CD14-positive monocyte (primary cell): ENCODE measurements around the gene PPP1R9B. TPM values are rescaled to one million over a fixed set of nuclear protein-coding genes. Genes with fewer than 3 reads are reported as not detected.

Experiments used
- DNase-seq, 3 donors: peaks; one replicate each; pipeline ENCODE4 v3.0.0-alpha.2; 2011 to 2022
- H2AFZ ChIP-seq: 2 replicates; pipeline ENCODE4 v1.6.0; 2012; ENCODE audit warnings: mild to moderate bottlenecking, low read depth, low read length, inconsistent platforms; ENCODE audit not compliant: insufficient read depth, poor library complexity, severe bottlenecking
- H3K27ac ChIP-seq, 2 donors: 1 replicate in 1 of 2; 2 replicates in 1 of 2; pipeline ENCODE4 v1.5.1; 2012 to 2013; ENCODE audit warnings: low read length in 2 of 2, control low read depth in 1 of 2, inconsistent platforms in 1 of 2, low read depth in 1 of 2, mild to moderate bottlenecking in 1 of 2
- H3K27me3 ChIP-seq, 2 donors: one replicate each; pipeline versions ENCODE4 v1.6.0 to v1.6.1; 2011 to 2013; ENCODE audit warnings: low read length in 2 of 2; ENCODE audit not compliant: control insufficient read depth in 2 of 2, insufficient read depth in 2 of 2
- H3K36me3 ChIP-seq, 2 donors: replicated peaks in 1 of 2; 1 replicate in 1 of 2; 2 replicates in 1 of 2; pipeline versions ENCODE4 v1.5.1 to v1.6.1; 2012 to 2013; ENCODE audit warnings: low read length in 2 of 2, control low read depth in 1 of 2, inconsistent platforms in 1 of 2, mild to moderate bottlenecking in 1 of 2; ENCODE audit not compliant: insufficient read depth in 2 of 2, control insufficient read depth in 1 of 2
- H3K4me1 ChIP-seq, 2 donors: 1 replicate in 1 of 2; 2 replicates in 1 of 2; pipeline versions ENCODE4 v1.5.1 to v1.6.1; 2012 to 2013; ENCODE audit warnings: low read length in 2 of 2, control low read depth in 1 of 2, inconsistent platforms in 1 of 2, mild to moderate bottlenecking in 1 of 2, moderate library complexity in 1 of 2; ENCODE audit not compliant: insufficient read depth in 2 of 2, control insufficient read depth in 1 of 2
- H3K4me2 ChIP-seq: replicated peaks from 2 replicates; pipeline ENCODE3; 2012; ENCODE audit warnings: low read length, moderate library complexity, mild to moderate bottlenecking; ENCODE audit not compliant: poor library complexity, severe bottlenecking; ENCODE audit errors: extremely low read depth
- H3K4me3 ChIP-seq, 3 experiments: fragments of 200-600 bp in 1 of 3; sonication (generic) in 1 of 3; replicated peaks in 1 of 3; 1 replicate in 2 of 3; 2 replicates in 1 of 3; pipeline ENCODE4 v1.5.1; 2011 to 2013; ENCODE audit warnings: low read length in 3 of 3, mild to moderate bottlenecking in 3 of 3, control low read depth in 2 of 3, low read depth in 2 of 3, inconsistent platforms in 1 of 3, moderate library complexity in 1 of 3
- H3K79me2 ChIP-seq: 2 replicates; pipeline ENCODE4 v1.6.0; 2012; ENCODE audit warnings: mild to moderate bottlenecking, control low read depth, inconsistent platforms, low read length, moderate library complexity; ENCODE audit not compliant: insufficient read depth
- H3K9ac ChIP-seq: 2 replicates; pipeline ENCODE4 v1.6.0; 2017; ENCODE audit warnings: low read length, mild to moderate bottlenecking; ENCODE audit not compliant: insufficient read depth, poor library complexity, severe bottlenecking
- H3K9me3 ChIP-seq, 2 donors: replicated peaks in 1 of 2; 1 replicate in 1 of 2; 2 replicates in 1 of 2; pipeline versions ENCODE4 v1.5.1 to v1.6.1; 2012 to 2013; ENCODE audit warnings: low read length in 2 of 2, control low read depth in 1 of 2; ENCODE audit not compliant: control insufficient read depth in 1 of 2, insufficient read depth in 1 of 2
- H4K20me1 ChIP-seq: 2 replicates; pipeline ENCODE4 v1.6.0; 2012; ENCODE audit warnings: mild to moderate bottlenecking, low read length, control low read depth, moderate library complexity; ENCODE audit not compliant: insufficient read depth
- H3K27ac Mint-ChIP-seq, 7 donors: one replicate each; pipeline ENCODE4 v1.8.0; 2020; ENCODE audit warnings: mild to moderate bottlenecking in 7 of 7, mixed read lengths in 7 of 7, moderate library complexity in 6 of 7, inconsistent platforms in 2 of 7
- H3K27me3 Mint-ChIP-seq, 3 donors: one replicate each; pipeline ENCODE4 v1.8.0; 2021 to 2022; ENCODE audit warnings: low read depth in 3 of 3, mild to moderate bottlenecking in 3 of 3, mixed read lengths in 3 of 3, moderate library complexity in 3 of 3, inconsistent platforms in 1 of 3
- H3K36me3 Mint-ChIP-seq, 2 donors: one replicate each; pipeline ENCODE4 v1.8.0; 2020; ENCODE audit warnings: mixed read lengths in 2 of 2, inconsistent platforms in 1 of 2, mild to moderate bottlenecking in 1 of 2
- H3K4me1 Mint-ChIP-seq: one replicate; pipeline ENCODE4 v1.8.0; 2020; ENCODE audit warnings: mild to moderate bottlenecking, mixed read lengths
- H3K4me3 Mint-ChIP-seq, 2 donors: one replicate each; pipeline ENCODE4 v1.8.0; 2020; ENCODE audit warnings: mild to moderate bottlenecking in 2 of 2, mixed read lengths in 2 of 2, moderate library complexity in 1 of 2
- H3K9me3 Mint-ChIP-seq, 7 donors: one replicate each; pipeline ENCODE4 v1.8.0; 2020 to 2022; ENCODE audit warnings: mixed read lengths in 7 of 7, mild to moderate bottlenecking in 6 of 7, moderate library complexity in 6 of 7, inconsistent platforms in 2 of 7
- WGBS: methylation state at CpG from one replicate; pipeline ENCODE4 v1.1.5; 2013; ENCODE audit warnings: missing lambda C conversion rate; ENCODE audit not compliant: insufficient coverage; 5-methylcytosine and 5-hydroxymethylcytosine counted together
- intact Hi-C, 2 donors: fragments of 100-400 bp; cut with micrococcal nuclease; formaldehyde crosslinking; loops; one replicate each; pipeline versions ENCODE4 v1.15.0 to v1.15.1; 2023
- polyA plus RNA-seq, 3 donors: library from polyadenylated mRNA; depleted of rRNA in 1 of 3; unstranded in 2 of 3; stranded (reverse) in 1 of 3; fragments of 300-500 nt in 2 of 3; fragments of >200 nt in 1 of 3; fragmentation: Illumina TruSeq in 2 of 3; gene quantifications; 1 replicate in 2 of 3; 2 replicates in 1 of 3; pipeline ENCODE4 v1.2.3, GENCODE V29; 2012 to 2021
- TF ChIP-seq, protein P1 (sequence below): fragments of 200-600 bp; IDR thresholded peaks from one replicate; pipeline ENCODE4 v1.8.0; 2022; ENCODE audit warnings: antibody characterized with exemption, mild to moderate bottlenecking

The PPP1R9B gene
- polyA plus RNA-seq, 3 donors, result 0.61 to 86.9 (median 1.3) TPM

DNA sequence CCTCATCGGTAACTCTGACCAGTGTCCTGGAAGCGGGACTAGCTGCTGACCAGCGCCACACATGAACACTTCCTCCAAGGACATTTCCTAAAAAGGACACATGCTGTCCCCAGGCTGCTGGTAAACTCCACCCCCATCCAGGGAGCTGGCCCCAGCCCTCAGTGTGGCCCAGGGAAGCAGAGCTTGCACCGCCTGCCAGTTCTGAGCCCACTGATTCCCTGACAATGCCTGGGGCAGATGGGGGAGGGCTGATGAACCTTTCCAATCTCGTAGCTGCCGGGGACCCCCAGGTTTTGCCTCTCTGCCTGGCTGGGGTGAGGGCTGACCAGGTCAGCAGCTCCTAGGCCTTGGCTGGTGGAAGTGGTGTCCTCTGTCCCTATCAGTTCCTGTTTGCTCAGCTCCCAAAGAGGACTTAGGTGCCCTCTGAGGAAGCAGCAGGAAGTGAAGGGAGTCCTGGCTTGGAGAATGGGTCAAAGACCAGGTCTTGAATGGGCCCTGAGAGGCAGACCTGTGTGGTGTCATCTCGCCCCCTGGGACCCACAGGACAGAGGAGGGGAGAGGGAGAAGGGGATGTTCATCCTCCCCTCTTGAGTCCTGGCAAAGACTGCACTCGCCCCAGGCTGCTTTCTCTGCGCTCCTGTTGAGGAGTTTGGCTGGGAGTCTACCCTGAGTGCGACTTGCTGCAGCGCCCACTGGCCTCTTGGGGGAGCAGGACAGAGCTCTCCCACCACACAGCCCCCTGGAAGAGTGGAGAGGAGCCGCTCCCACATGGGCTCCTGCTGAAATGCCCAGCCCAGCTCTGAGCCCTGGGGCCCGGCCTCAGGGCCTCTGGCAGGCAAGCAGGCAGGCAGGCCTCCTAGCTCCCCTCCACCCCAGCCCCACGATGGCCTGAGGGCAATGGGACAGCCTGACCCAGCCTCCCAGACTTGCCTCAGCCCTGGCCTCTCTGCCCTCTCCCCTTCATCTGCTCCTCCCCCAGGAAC is 38.5 kb downstream of the PPP1R9B start:
- no peaks in the 10 kb centered on the region for H4K20me1 ChIP-seq
- TF ChIP-seq, protein P1, sequence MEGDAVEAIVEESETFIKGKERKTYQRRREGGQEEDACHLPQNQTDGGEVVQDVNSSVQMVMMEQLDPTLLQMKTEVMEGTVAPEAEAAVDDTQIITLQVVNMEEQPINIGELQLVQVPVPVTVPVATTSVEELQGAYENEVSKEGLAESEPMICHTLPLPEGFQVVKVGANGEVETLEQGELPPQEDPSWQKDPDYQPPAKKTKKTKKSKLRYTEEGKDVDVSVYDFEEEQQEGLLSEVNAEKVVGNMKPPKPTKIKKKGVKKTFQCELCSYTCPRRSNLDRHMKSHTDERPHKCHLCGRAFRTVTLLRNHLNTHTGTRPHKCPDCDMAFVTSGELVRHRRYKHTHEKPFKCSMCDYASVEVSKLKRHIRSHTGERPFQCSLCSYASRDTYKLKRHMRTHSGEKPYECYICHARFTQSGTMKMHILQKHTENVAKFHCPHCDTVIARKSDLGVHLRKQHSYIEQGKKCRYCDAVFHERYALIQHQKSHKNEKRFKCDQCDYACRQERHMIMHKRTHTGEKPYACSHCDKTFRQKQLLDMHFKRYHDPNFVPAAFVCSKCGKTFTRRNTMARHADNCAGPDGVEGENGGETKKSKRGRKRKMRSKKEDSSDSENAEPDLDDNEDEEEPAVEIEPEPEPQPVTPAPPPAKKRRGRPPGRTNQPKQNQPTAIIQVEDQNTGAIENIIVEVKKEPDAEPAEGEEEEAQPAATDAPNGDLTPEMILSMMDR, result no peak
- H3K9me3 ChIP-seq, result no peaks in the 10 kb centered on the region
- H3K36me3 ChIP-seq, result peaks cover 15 to 26% of the 10 kb centered on the region in 2 donors
- Mint-ChIP-seq H3K36me3 (peaks cover 19 to 39% of the 10 kb centered on the region in 2 donors), H3K4me1 (peaks cover 5% of the 10 kb centered on the region), H3K27ac (peak overlapping the region in 2 of 7 donors; percentile 42 to 77), H3K9me3 (peaks cover 0 to 9% (median 3%) of the 10 kb centered on the region in 7 donors), H3K4me3 (no peak overlapping the region), H3K27me3 (peaks cover 21 to 33% (median 31%) of the 10 kb centered on the region in 3 donors)
- H3K4me2 ChIP-seq, result no peak overlapping the region
- no peak overlapping the region for H3K27ac ChIP-seq
- no peak overlapping the region for H2AFZ ChIP-seq
- peaks cover 0 to 1% of the 10 kb centered on the region in 2 donors for H3K4me1 ChIP-seq
- no peak overlapping the region for H3K9ac ChIP-seq
- WGBS, result 85% methylated on average over 9 of the region's 14 CpGs
- H3K27me3 ChIP-seq, result peaks cover 17 to 23% of the 10 kb centered on the region in 2 donors
- no peaks in the 10 kb centered on the region for H3K79me2 ChIP-seq
- intact Hi-C loops, result no loop called here
- DNase-seq, result no peak
- H3K4me3 ChIP-seq, result no peak overlapping the region

DNA sequence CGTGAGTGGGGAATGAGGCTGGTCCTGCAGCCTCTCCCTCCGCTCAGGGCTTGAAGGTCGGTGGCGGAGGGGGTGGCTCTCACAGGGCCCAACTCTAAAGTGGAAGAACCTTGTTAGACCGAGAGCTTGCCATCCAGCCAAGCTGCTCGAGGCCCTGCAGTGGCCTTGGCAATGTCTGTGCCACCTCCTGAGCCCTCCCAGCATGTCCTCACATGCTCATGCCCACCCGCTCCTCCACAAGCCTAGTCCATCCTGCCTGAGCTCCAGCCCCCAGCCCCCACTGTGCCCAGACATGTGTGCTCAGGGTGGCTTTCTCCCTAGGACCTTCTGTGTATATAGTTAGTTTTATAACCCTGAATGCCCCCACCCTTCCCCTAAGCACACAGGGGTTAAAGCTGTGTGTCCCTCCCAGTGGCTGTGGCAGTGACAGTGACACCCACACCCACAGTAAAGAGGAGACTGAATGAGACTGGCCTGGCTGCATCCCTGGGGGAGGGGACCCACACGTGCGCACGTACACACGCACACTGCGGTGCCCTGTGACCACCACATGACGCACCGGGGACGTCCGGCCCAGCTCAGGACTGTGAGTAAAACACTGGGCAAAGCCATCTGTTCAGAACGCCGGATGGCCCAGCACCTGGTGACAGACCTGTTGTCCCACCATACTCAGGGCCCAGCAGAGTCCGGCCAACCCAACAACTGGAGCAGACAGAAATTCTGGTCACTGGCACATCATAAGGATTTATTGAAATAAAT is 39.7 kb downstream of the PPP1R9B start:
- Histone ChIP-seq H2AFZ (no peak overlapping the region), H3K4me3 (no peak overlapping the region), H3K4me2 (no peak overlapping the region), H3K27me3 (peaks cover 8 to 11% of the 10 kb centered on the region in 2 donors), H3K9ac (no peak overlapping the region), H3K4me1 (no peaks in the 10 kb centered on the region), H3K27ac (no peak overlapping the region), H4K20me1 (no peaks in the 10 kb centered on the region), H3K36me3 (peaks cover 25 to 35% of the 10 kb centered on the region in 2 donors), H3K79me2 (no peaks in the 10 kb centered on the region), H3K9me3 (no peaks in the 10 kb centered on the region)
- Mint-ChIP-seq H3K4me1 (peaks cover 1% of the 10 kb centered on the region), H3K27ac (no peak overlapping the region), H3K36me3 (peaks cover 25 to 45% of the 10 kb centered on the region in 2 donors), H3K9me3 (peaks cover 0 to under 1% (median 0%) of the 10 kb centered on the region in 7 donors), H3K27me3 (peaks cover 9 to 21% (median 19%) of the 10 kb centered on the region in 3 donors), H3K4me3 (no peak overlapping the region)
- DNase-seq, result no peak
- intact Hi-C loops, result no loop called here
- WGBS, result 93% methylated on average over 17 of the region's 19 CpGs
- TF ChIP-seq, protein P1, result no peak
